ENCODE results near the gene TMEM240.
"Not testable (repeated sequence)": the region's sequence is repeated elsewhere in the genome, so short reads cannot be mapped to it uniquely, and the experiment has no call there.

DNA sequence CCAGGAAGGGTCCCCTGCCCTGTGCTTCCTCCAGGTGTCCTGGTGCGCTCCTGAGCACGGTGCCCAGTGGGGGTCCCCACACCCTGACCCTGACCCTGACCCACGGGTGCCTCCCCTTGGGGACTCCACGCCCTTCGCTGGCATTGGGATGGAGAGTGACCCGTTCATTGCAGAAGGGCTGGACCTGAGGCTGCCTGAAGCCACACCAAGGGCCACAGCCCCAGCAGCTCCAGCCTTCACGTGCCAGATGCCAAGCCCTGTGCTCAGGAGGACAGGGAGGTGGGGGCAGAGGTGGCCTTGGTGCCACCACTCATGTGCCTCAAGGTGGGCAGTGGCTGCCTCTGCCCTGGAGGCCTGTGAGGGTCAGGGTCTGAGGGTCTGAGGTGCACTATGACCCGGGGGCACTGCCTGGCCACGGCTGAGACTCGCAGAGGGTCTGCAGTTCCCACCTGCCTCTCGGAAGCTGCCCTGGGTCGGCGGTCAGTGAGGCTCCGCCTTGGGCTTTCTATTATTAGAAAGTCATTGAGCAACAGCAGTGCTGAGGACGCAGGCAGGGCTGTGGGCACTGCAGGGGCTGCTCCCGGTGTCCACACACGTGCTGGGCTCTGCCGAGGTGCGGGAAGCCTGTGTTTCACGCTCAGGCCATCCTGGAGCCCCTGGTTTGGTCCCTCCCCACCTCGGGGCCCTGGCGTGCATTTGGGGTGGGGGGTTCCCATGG lies 7.1 kb downstream of the TMEM240 start:
- TF ChIP-seq POLR2A (IDR thresholded peaks at IDR 0.05; ENCODE audit: low read depth, low read length): not testable (repeated sequence)
- TF ChIP-seq, protein P1, sequence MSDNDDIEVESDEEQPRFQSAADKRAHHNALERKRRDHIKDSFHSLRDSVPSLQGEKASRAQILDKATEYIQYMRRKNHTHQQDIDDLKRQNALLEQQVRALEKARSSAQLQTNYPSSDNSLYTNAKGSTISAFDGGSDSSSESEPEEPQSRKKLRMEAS (IDR thresholded peaks at IDR 0.05; ENCODE audit: insufficient read depth, insufficient read length): not testable (repeated sequence)
